ENCODE results near the gene EIF5AL1.

EIF5AL1 gene

GRCh38 chr10:79468841-79469585 is 43.3 kb upstream of the EIF5AL1 start:
- H3K9me3 ChIP-seq (ENCODE audit: control insufficient read depth, insufficient read depth, low read depth, low read length), result no peaks in the 10 kb centered on the region
- no peaks in the 10 kb centered on the region for H3K4me1 ChIP-seq (ENCODE audit: control insufficient read depth, insufficient read depth, low read length)
- no peak overlapping the region for H3K4me3 ChIP-seq (ENCODE audit: low read depth, low read length)
- TF ChIP-seq ZNF155 (tag by site-specific recombination; IDR thresholded peaks at IDR 0.05) (no peak), EGR2 (tag by site-specific recombination; IDR thresholded peaks at IDR 0.05; ENCODE audit: low read depth) (0 out of 2 replicates have a peak, but pooled peaks have one; percentile 32)
- CTCF ChIA-PET, result interaction anchor here (0.7 to 3.3 kb wide), 15 partner anchors 10 to 124 kb away, joined by 3 to 44 read pairs (median 4); no protein-coding TSS in a partner anchor
- no peaks in the 10 kb centered on the region for H3K36me3 ChIP-seq (ENCODE audit: control insufficient read depth in 2 of 2, insufficient read depth in 1 of 2, low read length in 2 of 2)
- POLR2A ChIA-PET, result interaction anchor here (2.5 kb wide), 1 partner anchor 23 kb away, joined by 6 read pairs; the partner anchor contains the start of gene ZCCHC24
- no peak overlapping the region for H3K27ac ChIP-seq (ENCODE audit: extremely low read depth, low read depth, low read length)

- no peak for TF ChIP-seq PRDM6 (tag by site-specific recombination; IDR thresholded peaks at IDR 0.05)
- no peak for TF ChIP-seq ZNF610 (tag by site-specific recombination; IDR thresholded peaks at IDR 0.05; ENCODE audit: borderline replicate concordance)
- TF ChIP-seq KLF7 (tag by site-specific recombination; IDR thresholded peaks at IDR 0.05; ENCODE audit: borderline replicate concordance), result no peak
- TF ChIP-seq ZNF121 (tag by site-specific recombination; IDR thresholded peaks at IDR 0.05), result no peak
- no peak for TF ChIP-seq ZNF549 (tag by site-specific recombination; IDR thresholded peaks at IDR 0.05)
- no peak for TF ChIP-seq ZNF423 (tag by site-specific recombination; IDR thresholded peaks at IDR 0.05)
- TF ChIP-seq ZNF513 (tag by site-specific recombination; IDR thresholded peaks at IDR 0.05), result no peak
- no peak for TF ChIP-seq ZNF529 (tag by site-specific recombination; IDR thresholded peaks at IDR 0.05; ENCODE audit: insufficient replicate concordance)
- TF ChIP-seq ZNF624 (tag by site-specific recombination; IDR thresholded peaks at IDR 0.05), result no peak
- TF ChIP-seq FEZF1 (tag by site-specific recombination; IDR thresholded peaks at IDR 0.05), result no peak
- TF ChIP-seq ZNF341 (tag by site-specific recombination; IDR thresholded peaks at IDR 0.05; ENCODE audit: low read depth), result no peak
- TF ChIP-seq ZNF664 (tag by site-specific recombination; IDR thresholded peaks at IDR 0.05), result no peak
- TF ChIP-seq ZNF654 (tag by site-specific recombination; IDR thresholded peaks at IDR 0.05; ENCODE audit: low read depth), result no peak
- no peak for TF ChIP-seq CTCF (tag by site-specific recombination; IDR thresholded peaks at IDR 0.05)
- TF ChIP-seq ZBTB20 (tag by site-specific recombination; IDR thresholded peaks at IDR 0.05), result no peak
- no peak for TF ChIP-seq ZNF16 (tag by site-specific recombination; IDR thresholded peaks at IDR 0.05; ENCODE audit: low read depth)
- no peak for TF ChIP-seq ZBTB17 (tag by site-specific recombination; IDR thresholded peaks at IDR 0.05)
- no peak for TF ChIP-seq RBAK (tag by site-specific recombination; IDR thresholded peaks at IDR 0.05)
- no peak for TF ChIP-seq ZNF10 (tag by site-specific recombination; IDR thresholded peaks at IDR 0.05)
- TF ChIP-seq MEIS1 (CRISPR knock-in tag; IDR thresholded peaks at IDR 0.05; ENCODE audit: borderline replicate concordance), result no peak
- Histone ChIP-seq H3K9me3 (ENCODE audit: control insufficient read depth, insufficient read depth, low read depth, low read length) (no peaks in the 10 kb centered on the region), H3K36me3 (ENCODE audit: control insufficient read depth in 2 of 2, insufficient read depth in 1 of 2, low read length in 2 of 2) (no peaks in the 10 kb centered on the region), H3K27ac (ENCODE audit: extremely low read depth, low read depth, low read length) (no peak overlapping the region), H3K4me3 (ENCODE audit: low read depth, low read length) (no peak overlapping the region), H3K4me1 (ENCODE audit: control insufficient read depth, insufficient read depth, low read length) (no peaks in the 10 kb centered on the region)
- ChIA-PET POLR2A (interaction anchor here (2.5 kb wide), 1 partner anchor 24 kb away, joined by 6 read pairs; the partner anchor contains the start of gene ZCCHC24), CTCF (interaction anchor here (0.6 to 3.3 kb wide), 5 partner anchors 24 to 559 kb away, joined by 3 to 44 read pairs (median 4); no protein-coding TSS in a partner anchor)
Observed at GRCh38 chr10:79470096-79470495, 42.2 kb upstream of the EIF5AL1 start.

Measured in HEK293 (cell line).